Measurements from ENCODE around the gene C11orf98. TPM values are rescaled to one million over a fixed set of nuclear protein-coding genes. Genes with fewer than 3 reads are reported as not detected.

Gene C11orf98
- total RNA-seq, 1 donor, result 15.3 TPM

DNA sequence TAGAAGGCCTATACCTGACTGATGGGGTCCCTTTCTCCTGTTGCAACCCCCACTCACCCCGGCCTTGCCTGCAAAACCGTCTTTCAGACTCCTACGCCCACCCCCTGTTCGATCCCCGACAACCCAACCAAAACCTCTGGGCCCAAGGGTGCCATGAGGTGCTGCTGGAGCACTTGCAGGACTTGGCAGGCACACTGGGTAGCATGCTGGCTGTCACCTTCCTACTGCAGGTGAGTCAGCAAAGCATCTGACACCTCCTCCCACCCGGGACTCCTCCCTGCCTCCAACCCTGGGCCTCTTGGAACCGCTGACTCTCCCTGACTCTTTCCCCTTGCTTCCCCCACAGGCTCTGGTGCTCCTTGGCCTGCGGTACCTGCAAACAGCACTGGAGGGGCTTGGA lies 50.7 kb downstream of the C11orf98 start:
- DNase-seq (ENCODE audit: low read depth in 2 of 3, low spot score in 2 of 3), result no peak

DNA sequence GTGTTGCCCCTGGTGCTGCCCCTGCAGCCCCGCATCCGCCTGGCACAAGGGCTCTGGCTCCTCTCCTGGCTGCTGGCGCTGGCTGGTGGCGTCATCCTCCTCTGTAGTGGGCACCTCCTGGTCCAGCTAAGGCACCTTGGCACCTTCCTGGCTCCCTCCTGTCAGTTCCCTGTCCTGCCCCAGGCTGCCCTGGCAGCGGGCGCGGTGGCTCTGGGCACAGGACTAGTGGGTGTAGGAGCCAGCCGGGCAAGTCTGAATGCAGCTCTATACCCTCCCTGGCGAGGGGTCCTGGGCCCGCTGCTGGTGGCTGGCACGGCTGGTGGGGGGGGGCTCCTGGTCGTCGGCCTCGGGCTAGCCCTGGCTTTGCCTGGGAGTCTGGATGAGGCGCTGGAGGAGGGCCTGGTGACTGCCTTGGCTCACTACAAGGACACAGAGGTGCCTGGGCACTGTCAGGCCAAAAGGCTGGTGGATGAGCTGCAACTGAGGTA lies 51.7 kb downstream of the C11orf98 start:
- no peak for DNase-seq (ENCODE audit: low read depth in 2 of 3, low spot score in 2 of 3)

Small RNAs within 50 kb of the gene (small RNA-seq; reads per million reads assigned to genes)
- not detected for gene SNORA57

Other genes with a start within 250 kb of the C11orf98 start
- not detected for gene SCGB1A1, start 246.2 kb downstream of the C11orf98 start, total RNA-seq
- 250 TPM for gene AHNAK, start 118.4 kb downstream of the C11orf98 start, total RNA-seq
- gene EEF1G, start 91.3 kb downstream of the C11orf98 start, total RNA-seq, result 3,462 TPM
- gene TUT1, start 73.7 kb downstream of the C11orf98 start, total RNA-seq, result 11.6 TPM
- 142 TPM for gene MTA2, start 63.3 kb downstream of the C11orf98 start, total RNA-seq
- gene EML3, start 52.4 kb downstream of the C11orf98 start, total RNA-seq, result 38.0 TPM
- 2.7 TPM for gene ROM1, start 52.0 kb downstream of the C11orf98 start, total RNA-seq
- gene B3GAT3, start 43.2 kb downstream of the C11orf98 start, total RNA-seq, result 36.4 TPM
- 215 TPM for gene GANAB, start 18.6 kb downstream of the C11orf98 start, total RNA-seq
- gene INTS5, start 11.9 kb downstream of the C11orf98 start, total RNA-seq, result 33.7 TPM
- gene CSKMT, start 102 bp upstream of the C11orf98 start, total RNA-seq, result 51.7 TPM
- 7.3 TPM for gene UQCC3, start 6.5 kb upstream of the C11orf98 start, total RNA-seq
- gene LBHD1, start 7.1 kb upstream of the C11orf98 start, total RNA-seq, result 6.5 TPM
- 141 TPM for gene UBXN1, start 13.9 kb upstream of the C11orf98 start, total RNA-seq
- 0.27 TPM for gene LRRN4CL, start 24.3 kb upstream of the C11orf98 start, total RNA-seq
- 66.5 TPM for gene BSCL2, start 42.2 kb upstream of the C11orf98 start, total RNA-seq
- gene GNG3, start 42.5 kb upstream of the C11orf98 start, total RNA-seq, result not detected
- 7.5 TPM for gene HNRNPUL2, start 62.2 kb upstream of the C11orf98 start, total RNA-seq
- 30.4 TPM for gene TTC9C, start 63.3 kb upstream of the C11orf98 start, total RNA-seq
- gene ZBTB3, start 89.0 kb upstream of the C11orf98 start, total RNA-seq, result 17.5 TPM
- gene POLR2G, start 96.4 kb upstream of the C11orf98 start, total RNA-seq, result 81.3 TPM
- 25.0 TPM for gene TAF6L, start 106.2 kb upstream of the C11orf98 start, total RNA-seq
- 49.3 TPM for gene TMEM179B, start 122.2 kb upstream of the C11orf98 start, total RNA-seq
- 31.2 TPM for gene TMEM223, start 126.8 kb upstream of the C11orf98 start, total RNA-seq
- gene NXF1, start 140.2 kb upstream of the C11orf98 start, total RNA-seq, result 62.2 TPM
- gene STX5, start 166.8 kb upstream of the C11orf98 start, total RNA-seq, result 56.3 TPM
- gene TEX54, start 167.6 kb upstream of the C11orf98 start, total RNA-seq, result not detected
- 74.3 TPM for gene WDR74, start 174.4 kb upstream of the C11orf98 start, total RNA-seq
- gene SLC3A2, start 215.7 kb upstream of the C11orf98 start, total RNA-seq, result 116 TPM